ENCODE data around the gene MTREX.

GRCh38 chr5:55411876-55412275, 104.1 kb downstream of the MTREX start:
- TF ChIP-seq CTCF (IDR thresholded peaks at IDR 0.05; ENCODE audit: poor library complexity), result no peak
- no peak for TF ChIP-seq EZH2 (IDR thresholded peaks at IDR 0.05; ENCODE audit: borderline replicate concordance)

All from hepatocyte (in vitro differentiated cells).